Measurements from ENCODE around the gene IFITM5. TPM values are rescaled to one million over a fixed set of nuclear protein-coding genes. Genes with fewer than 3 reads are reported as not detected.

The IFITM5 gene
- total and polyA plus RNA-seq, 2 experiments from 2014 or later = not detected

DNA sequence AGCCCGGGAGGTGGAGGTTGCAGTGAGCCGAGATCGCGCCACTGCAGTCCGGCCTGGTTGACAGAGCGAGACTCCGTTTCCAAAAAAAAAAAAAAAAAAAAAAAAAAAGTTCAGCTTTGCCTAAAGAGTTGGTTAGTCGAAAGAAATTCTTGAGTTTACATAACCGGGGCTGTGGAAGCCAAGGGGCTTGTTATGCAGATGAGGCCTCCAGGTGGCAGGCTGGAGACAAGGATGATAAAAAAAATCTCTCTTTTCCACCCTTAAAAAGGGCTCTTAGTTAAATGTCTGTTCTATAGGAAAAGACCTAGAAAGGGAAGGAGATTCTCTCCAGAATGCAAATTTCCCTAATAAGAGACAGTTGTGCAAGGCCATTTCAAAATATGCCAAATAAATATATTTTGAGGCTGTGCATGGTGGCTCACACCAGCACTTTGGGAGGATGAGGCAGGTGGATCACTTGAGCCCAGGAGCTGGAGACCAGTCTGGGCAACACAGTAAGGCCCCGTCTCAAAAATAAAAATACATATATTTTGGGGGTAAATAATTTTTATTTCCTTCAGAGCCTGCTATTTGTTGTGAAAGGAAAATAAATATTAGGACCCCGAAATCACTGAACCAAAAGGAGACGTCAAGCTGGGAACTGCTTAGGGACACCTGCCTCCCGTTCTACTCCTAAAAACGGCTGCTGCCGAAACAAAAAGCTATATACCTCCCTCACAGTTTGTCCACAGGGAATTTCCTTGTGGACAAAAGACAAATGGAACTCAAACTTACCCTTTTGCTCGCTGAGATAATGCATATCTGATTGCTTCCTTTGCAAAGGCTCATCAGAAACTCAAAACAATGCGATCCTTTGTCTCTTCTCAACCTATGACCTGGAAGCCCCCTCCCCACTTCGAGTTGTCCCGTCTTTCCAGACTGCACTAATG, 5.9 kb upstream of the IFITM5 start:
- Histone ChIP-seq H3K9me3 (ENCODE audit: low read depth) (no peaks in the 10 kb centered on the region), H3K27ac (no peak overlapping the region), H3K9me2 (replicated peaks; ENCODE audit: insufficient read depth) (no peaks in the 10 kb centered on the region), H3K79me2 (peaks cover 8% of the 10 kb centered on the region), H3K36me3 (replicated peaks; ENCODE audit: insufficient read depth, low read depth) (no peaks in the 10 kb centered on the region), H3K4me3 (no peak overlapping the region), H3K27me3 (no peaks in the 10 kb centered on the region), H2AFZ (no peak overlapping the region), H3K4me2 (no peak overlapping the region), H4K20me1 (ENCODE audit: insufficient read depth, poor library complexity, severe bottlenecking) (no peaks in the 10 kb centered on the region), H3K4me1 (ENCODE audit: insufficient read depth) (peaks cover 14% of the 10 kb centered on the region)
- 30% methylated on average over 17 of the region's 19 CpGs for WGBS (ENCODE audit: low lambda C conversion rate, missing lambda C conversion rate)
- peak; percentile 87 for DNase-seq (ENCODE audit: low spot score)
- TF ChIP-seq EZH2phosphoT487 (IDR thresholded peaks at IDR 0.05; ENCODE audit: low read depth, severe bottlenecking, unreplicated experiment) = no peak
- TF ChIP-seq, protein P1, sequence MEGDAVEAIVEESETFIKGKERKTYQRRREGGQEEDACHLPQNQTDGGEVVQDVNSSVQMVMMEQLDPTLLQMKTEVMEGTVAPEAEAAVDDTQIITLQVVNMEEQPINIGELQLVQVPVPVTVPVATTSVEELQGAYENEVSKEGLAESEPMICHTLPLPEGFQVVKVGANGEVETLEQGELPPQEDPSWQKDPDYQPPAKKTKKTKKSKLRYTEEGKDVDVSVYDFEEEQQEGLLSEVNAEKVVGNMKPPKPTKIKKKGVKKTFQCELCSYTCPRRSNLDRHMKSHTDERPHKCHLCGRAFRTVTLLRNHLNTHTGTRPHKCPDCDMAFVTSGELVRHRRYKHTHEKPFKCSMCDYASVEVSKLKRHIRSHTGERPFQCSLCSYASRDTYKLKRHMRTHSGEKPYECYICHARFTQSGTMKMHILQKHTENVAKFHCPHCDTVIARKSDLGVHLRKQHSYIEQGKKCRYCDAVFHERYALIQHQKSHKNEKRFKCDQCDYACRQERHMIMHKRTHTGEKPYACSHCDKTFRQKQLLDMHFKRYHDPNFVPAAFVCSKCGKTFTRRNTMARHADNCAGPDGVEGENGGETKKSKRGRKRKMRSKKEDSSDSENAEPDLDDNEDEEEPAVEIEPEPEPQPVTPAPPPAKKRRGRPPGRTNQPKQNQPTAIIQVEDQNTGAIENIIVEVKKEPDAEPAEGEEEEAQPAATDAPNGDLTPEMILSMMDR (IDR thresholded peaks at IDR 0.05; ENCODE audit: poor library complexity) = peak; percentile 73
- TF ChIP-seq EZH2 (IDR thresholded peaks at IDR 0.05; ENCODE audit: borderline replicate concordance) = no peak

DNA sequence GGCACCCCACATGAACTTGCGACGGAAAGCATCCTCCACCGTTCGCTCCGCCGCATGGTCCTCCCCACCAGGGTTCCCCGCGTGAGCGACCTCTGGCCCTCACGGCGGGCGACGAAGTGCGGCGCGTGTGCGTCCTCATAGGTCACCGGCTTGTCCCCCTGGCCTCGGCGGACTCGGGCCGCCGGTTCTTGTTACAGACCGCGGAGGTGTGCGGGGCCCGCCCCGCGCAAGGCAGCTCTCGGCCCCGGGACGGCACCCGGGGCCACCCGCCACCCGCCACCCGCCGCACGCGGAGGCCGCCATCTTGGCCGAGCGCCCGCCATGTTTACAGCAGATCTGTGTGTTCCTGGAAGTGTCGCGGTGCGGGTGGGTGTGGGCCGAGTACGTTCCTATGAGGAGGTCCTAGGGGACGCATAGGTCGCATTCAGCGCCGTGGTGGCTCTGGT, 4.8 kb upstream of the IFITM5 start:
- Histone ChIP-seq H3K4me3 (no peak overlapping the region), H3K9me2 (replicated peaks; ENCODE audit: insufficient read depth) (no peaks in the 10 kb centered on the region), H3K79me2 (peaks cover 2% of the 10 kb centered on the region), H3K27me3 (no peaks in the 10 kb centered on the region), H3K4me2 (no peak overlapping the region), H3K36me3 (replicated peaks; ENCODE audit: insufficient read depth, low read depth) (no peaks in the 10 kb centered on the region), H4K20me1 (ENCODE audit: insufficient read depth, poor library complexity, severe bottlenecking) (no peaks in the 10 kb centered on the region), H2AFZ (no peak overlapping the region), H3K27ac (no peak overlapping the region), H3K9me3 (ENCODE audit: low read depth) (no peaks in the 10 kb centered on the region), H3K4me1 (ENCODE audit: insufficient read depth) (peaks cover 5% of the 10 kb centered on the region)
- no peak for DNase-seq (ENCODE audit: low spot score)
- TF ChIP-seq EZH2phosphoT487 (IDR thresholded peaks at IDR 0.05; ENCODE audit: low read depth, severe bottlenecking, unreplicated experiment) (no peak), EZH2 (IDR thresholded peaks at IDR 0.05; ENCODE audit: borderline replicate concordance) (no peak)
- TF ChIP-seq, protein P1 (IDR thresholded peaks at IDR 0.05; ENCODE audit: poor library complexity) = no peak
- WGBS (ENCODE audit: low lambda C conversion rate, missing lambda C conversion rate) = 98% methylated on average over 19 of the region's 52 CpGs

DNA sequence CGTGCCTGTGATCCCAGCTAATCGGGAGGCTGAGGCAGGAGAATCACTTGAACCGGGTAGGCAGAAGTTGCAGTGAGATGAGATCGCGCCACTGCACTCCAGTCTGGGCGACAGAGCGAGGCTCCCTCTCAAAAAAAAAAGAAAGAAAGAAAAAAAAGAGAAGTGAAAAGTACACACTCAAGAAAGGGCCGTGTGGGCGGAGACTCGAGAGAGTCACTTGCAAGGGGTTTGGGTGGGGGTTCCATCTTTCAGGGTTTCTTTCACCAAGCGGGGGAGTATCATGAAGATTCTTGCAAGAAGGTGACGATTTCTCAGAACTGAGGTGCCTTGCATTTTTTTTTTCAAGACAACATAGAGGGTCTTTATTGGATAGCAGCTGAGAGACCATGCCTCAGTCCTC, 4.0 kb upstream of the IFITM5 start:
- H3K27ac ChIP-seq = no peak overlapping the region
- WGBS (ENCODE audit: low lambda C conversion rate, missing lambda C conversion rate) = 88% methylated on average over 7 of the region's 12 CpGs
- TF ChIP-seq, protein P1 (IDR thresholded peaks at IDR 0.05; ENCODE audit: poor library complexity) = no peak
- no peak for TF ChIP-seq EZH2 (IDR thresholded peaks at IDR 0.05; ENCODE audit: borderline replicate concordance)
- no peak for TF ChIP-seq EZH2phosphoT487 (IDR thresholded peaks at IDR 0.05; ENCODE audit: low read depth, severe bottlenecking, unreplicated experiment)

More for the DNA sequence above, 4.0 kb upstream of the IFITM5 start:
- no peak overlapping the region for H3K4me2 ChIP-seq
- H3K9me3 ChIP-seq (ENCODE audit: low read depth) = no peaks in the 10 kb centered on the region
- no peaks in the 10 kb centered on the region for H3K9me2 ChIP-seq (replicated peaks; ENCODE audit: insufficient read depth)
- no peak for DNase-seq (ENCODE audit: low spot score)
- no peaks in the 10 kb centered on the region for H4K20me1 ChIP-seq (ENCODE audit: insufficient read depth, poor library complexity, severe bottlenecking)
- no peaks in the 10 kb centered on the region for H3K36me3 ChIP-seq (replicated peaks; ENCODE audit: insufficient read depth, low read depth)
- H3K4me1 ChIP-seq (ENCODE audit: insufficient read depth) = peaks cover 3% of the 10 kb centered on the region
- no peaks in the 10 kb centered on the region for H3K79me2 ChIP-seq
- no peak overlapping the region for H3K4me3 ChIP-seq
- no peak overlapping the region for H2AFZ ChIP-seq
- H3K27me3 ChIP-seq = no peaks in the 10 kb centered on the region
